C1 segment of cervical spinal cord (tissue), 14 donors: Measurements from ENCODE around the gene UPF1.
A peak's percentile ranks its signal among the peaks of the same experiment; 100 is the strongest.

Source experiments
- DNase-seq, 14 donors: peaks; one replicate each; lab custom pipeline; 2025; lab: John Stamatoyannopoulos, UW

Gene UPF1

GRCh38 chr19:18857223-18857622, 25.5 kb downstream of the UPF1 start:
- no peak for DNase-seq

- no peak for DNase-seq
Observed at GRCh38 chr19:18858906-18859646, 27.3 kb downstream of the UPF1 start.

- peak in 5 of 14 donors; percentile 12 to 55 (median 21) for DNase-seq
Observed at GRCh38 chr19:18859676-18860301, 28.0 kb downstream of the UPF1 start.

- no peak for DNase-seq
Observed at GRCh38 chr19:18860302-18860700, 28.5 kb downstream of the UPF1 start.

- no peak for DNase-seq
Observed at GRCh38 chr19:18860725-18861124, 29.0 kb downstream of the UPF1 start.

GRCh38 chr19:18861235-18861634, 29.5 kb downstream of the UPF1 start:
- peak in 1 of 14 donors; percentile 19 for DNase-seq

GRCh38 chr19:18861917-18862316, 30.2 kb downstream of the UPF1 start:
- no peak for DNase-seq

GRCh38 chr19:18862976-18863842, 31.4 kb downstream of the UPF1 start:
- DNase-seq: peak in 1 of 14 donors; percentile 31

GRCh38 chr19:18863843-18864362, 32.1 kb downstream of the UPF1 start:
- DNase-seq: no peak

GRCh38 chr19:18865106-18865972, 33.6 kb downstream of the UPF1 start:
- no peak for DNase-seq

GRCh38 chr19:18865973-18866799, 34.4 kb downstream of the UPF1 start:
- peak in 12 of 14 donors; percentile 3 to 72 (median 43) for DNase-seq

- peak in 1 of 14 donors; percentile 54 for DNase-seq
Observed at GRCh38 chr19:18866800-18867123, 35.0 kb downstream of the UPF1 start.

GRCh38 chr19:18867199-18867598, 35.4 kb downstream of the UPF1 start:
- DNase-seq: peak in 1 of 14 donors; percentile 37

GRCh38 chr19:18867751-18868150, 36.0 kb downstream of the UPF1 start:
- DNase-seq: peak in 1 of 14 donors; percentile 58

GRCh38 chr19:18868380-18869022, 36.7 kb downstream of the UPF1 start:
- DNase-seq: peak in 1 of 14 donors; percentile 20

- no peak for DNase-seq
Observed at GRCh38 chr19:18869023-18869618, 37.4 kb downstream of the UPF1 start.

- no peak for DNase-seq
Observed at GRCh38 chr19:18869781-18870530, 38.2 kb downstream of the UPF1 start.

GRCh38 chr19:18870531-18871172, 38.9 kb downstream of the UPF1 start:
- no peak for DNase-seq
